NB4 (cell line): ENCODE data around the gene CELSR1.
A peak's percentile ranks its signal among the peaks of the same experiment; 100 is the strongest.

ENCODE experiments used
- DNase-seq: peaks from one replicate; pipeline ENCODE4 v3.0.0; 2010; ENCODE audit warnings: low read depth
- H3K4me3 ChIP-seq: one replicate; pipeline ENCODE4 v1.5.1; 2011; ENCODE audit warnings: mild to moderate bottlenecking, low read depth, low read length, moderate library complexity
- CTCF ChIP-seq: IDR thresholded peaks from one replicate; pipeline ENCODE4 v1.5.1; 2012; ENCODE audit warnings: low read depth, low read length
- MAX ChIP-seq: IDR thresholded peaks from 2 replicates; pipeline ENCODE4 v1.6.1; 2011; ENCODE audit warnings: low read depth, low read length
- MYC ChIP-seq: IDR thresholded peaks from 2 replicates; pipeline ENCODE4 v1.6.1; 2011; ENCODE audit warnings: low read depth, low read length
- POLR2A ChIP-seq: IDR thresholded peaks from 2 replicates; pipeline ENCODE4 v1.6.1; 2011; ENCODE audit warnings: mild to moderate bottlenecking; ENCODE audit not compliant: insufficient read length; ENCODE audit errors: extremely low read depth

Gene CELSR1

GRCh38 chr22:46486996-46487717, 50.3 kb downstream of the CELSR1 start:
- no peak for TF ChIP-seq MYC
- TF ChIP-seq MAX, result no peak
- no peak for TF ChIP-seq POLR2A
- no peak for TF ChIP-seq CTCF
- no peak for DNase-seq
- no peak overlapping the region for H3K4me3 ChIP-seq

GRCh38 chr22:46484861-46485595, 52.4 kb downstream of the CELSR1 start:
- no peak overlapping the region for H3K4me3 ChIP-seq
- DNase-seq, result no peak
- no peak for TF ChIP-seq MAX
- no peak for TF ChIP-seq CTCF
- no peak for TF ChIP-seq POLR2A
- TF ChIP-seq MYC, result no peak

GRCh38 chr22:46484156-46484860, 53.1 kb downstream of the CELSR1 start:
- DNase-seq, result no peak
- no peak overlapping the region for H3K4me3 ChIP-seq
- TF ChIP-seq MAX (no peak), MYC (no peak), POLR2A (no peak), CTCF (no peak)

GRCh38 chr22:46483353-46483752, 54.1 kb downstream of the CELSR1 start:
- peak; percentile 79 for DNase-seq
- no peak overlapping the region for H3K4me3 ChIP-seq
- TF ChIP-seq POLR2A (no peak), MAX (no peak), CTCF (no peak), MYC (no peak)

GRCh38 chr22:46482056-46482675, 55.3 kb downstream of the CELSR1 start:
- H3K4me3 ChIP-seq, result no peak overlapping the region
- peak; percentile 84 for DNase-seq
- TF ChIP-seq MYC, result no peak
- TF ChIP-seq MAX, result no peak
- TF ChIP-seq POLR2A, result no peak
- TF ChIP-seq CTCF, result no peak
